GM12872 (cell line): Measurements from ENCODE around the gene LGALS8.

ENCODE experiments used
- TF ChIP-seq, protein P1 (sequence below): IDR thresholded peaks from 3 replicates; pipeline ENCODE4 v1.5.1; 2011; ENCODE audit warnings: low read depth, mild to moderate bottlenecking, low read length, moderate library complexity; ENCODE audit not compliant: insufficient read depth

Gene LGALS8

DNA sequence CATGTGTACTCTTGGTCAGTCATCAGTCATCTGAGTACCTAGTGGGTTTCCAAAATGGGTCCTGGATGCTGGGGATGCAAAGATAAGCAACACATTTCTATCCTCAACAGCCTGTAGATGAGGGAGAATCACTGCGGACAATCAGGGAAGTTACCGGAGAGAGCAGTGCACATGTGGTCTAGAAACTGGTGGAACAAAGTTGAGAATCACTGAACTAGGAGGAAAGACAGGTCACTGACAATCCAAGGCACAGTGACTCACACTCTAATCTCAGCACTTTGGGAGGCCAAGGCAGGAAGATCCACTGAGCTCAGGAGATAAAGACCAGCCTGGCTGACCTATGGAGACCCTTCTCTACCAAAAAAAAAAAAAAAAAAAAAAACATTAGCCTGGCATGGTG lies 31.4 kb upstream of the LGALS8 start:
- TF ChIP-seq, protein P1, sequence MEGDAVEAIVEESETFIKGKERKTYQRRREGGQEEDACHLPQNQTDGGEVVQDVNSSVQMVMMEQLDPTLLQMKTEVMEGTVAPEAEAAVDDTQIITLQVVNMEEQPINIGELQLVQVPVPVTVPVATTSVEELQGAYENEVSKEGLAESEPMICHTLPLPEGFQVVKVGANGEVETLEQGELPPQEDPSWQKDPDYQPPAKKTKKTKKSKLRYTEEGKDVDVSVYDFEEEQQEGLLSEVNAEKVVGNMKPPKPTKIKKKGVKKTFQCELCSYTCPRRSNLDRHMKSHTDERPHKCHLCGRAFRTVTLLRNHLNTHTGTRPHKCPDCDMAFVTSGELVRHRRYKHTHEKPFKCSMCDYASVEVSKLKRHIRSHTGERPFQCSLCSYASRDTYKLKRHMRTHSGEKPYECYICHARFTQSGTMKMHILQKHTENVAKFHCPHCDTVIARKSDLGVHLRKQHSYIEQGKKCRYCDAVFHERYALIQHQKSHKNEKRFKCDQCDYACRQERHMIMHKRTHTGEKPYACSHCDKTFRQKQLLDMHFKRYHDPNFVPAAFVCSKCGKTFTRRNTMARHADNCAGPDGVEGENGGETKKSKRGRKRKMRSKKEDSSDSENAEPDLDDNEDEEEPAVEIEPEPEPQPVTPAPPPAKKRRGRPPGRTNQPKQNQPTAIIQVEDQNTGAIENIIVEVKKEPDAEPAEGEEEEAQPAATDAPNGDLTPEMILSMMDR: no peak

DNA sequence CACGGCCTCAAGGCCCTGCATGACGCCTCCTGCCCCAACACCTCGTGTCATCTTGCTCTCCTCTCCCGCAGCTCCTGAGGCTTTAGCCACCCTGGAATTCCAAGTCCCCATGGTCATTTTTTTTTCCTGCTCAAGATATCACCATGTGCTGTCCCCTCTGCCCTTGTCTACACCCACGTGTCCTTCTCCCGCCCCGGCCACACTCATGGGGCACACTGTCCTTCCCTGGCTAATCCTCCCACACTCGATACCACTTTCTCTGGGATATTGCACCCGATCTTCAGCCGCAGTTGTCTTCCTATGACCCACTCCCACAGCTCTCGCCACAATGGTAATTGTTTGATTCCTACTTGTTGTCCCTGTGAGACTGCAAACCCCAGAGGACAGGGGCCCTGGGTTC lies 29.7 kb upstream of the LGALS8 start:
- TF ChIP-seq, protein P1: no peak

DNA sequence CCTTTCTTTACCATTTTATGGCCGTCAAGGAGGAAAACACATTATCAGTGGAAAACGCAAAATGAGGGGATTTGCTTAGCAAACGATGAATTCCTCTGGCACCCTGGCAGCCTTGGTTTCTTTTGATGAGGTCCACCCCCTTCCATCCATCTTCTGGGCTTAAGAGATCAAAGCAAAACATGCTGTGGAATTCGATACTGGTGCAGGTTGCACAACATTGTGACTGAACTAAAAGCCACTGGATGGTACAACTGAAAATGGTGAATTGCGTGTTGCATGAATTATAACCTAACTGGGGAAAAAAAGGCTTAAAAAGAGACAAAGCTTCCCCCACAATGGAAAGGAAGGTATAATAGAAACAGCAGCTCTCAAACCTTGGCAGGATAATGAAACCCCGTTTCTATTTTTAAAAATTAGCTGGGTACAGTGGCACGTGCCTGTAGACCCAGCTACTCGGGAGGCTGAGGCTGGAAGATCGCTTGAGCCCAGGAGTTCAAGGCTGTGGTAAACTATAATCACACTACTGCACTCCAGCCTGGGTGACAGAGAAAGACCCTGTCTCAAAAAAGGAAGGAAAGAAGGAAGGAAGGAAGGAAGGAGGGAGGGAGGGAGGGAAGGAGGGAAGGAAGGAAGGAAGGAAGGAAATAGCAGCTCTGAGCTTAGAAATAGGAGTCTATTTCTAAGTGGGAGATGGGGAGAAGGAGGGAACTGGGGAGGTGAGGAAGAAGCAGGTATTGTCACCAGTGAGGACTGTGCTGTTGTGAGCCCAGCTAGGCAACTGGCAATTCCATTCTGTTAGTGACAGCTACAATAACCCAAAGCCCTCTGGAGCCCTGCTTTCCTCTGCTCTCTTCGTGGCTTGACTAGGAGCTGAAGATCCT lies 29.0 kb upstream of the LGALS8 start:
- TF ChIP-seq, protein P1: no peak

DNA sequence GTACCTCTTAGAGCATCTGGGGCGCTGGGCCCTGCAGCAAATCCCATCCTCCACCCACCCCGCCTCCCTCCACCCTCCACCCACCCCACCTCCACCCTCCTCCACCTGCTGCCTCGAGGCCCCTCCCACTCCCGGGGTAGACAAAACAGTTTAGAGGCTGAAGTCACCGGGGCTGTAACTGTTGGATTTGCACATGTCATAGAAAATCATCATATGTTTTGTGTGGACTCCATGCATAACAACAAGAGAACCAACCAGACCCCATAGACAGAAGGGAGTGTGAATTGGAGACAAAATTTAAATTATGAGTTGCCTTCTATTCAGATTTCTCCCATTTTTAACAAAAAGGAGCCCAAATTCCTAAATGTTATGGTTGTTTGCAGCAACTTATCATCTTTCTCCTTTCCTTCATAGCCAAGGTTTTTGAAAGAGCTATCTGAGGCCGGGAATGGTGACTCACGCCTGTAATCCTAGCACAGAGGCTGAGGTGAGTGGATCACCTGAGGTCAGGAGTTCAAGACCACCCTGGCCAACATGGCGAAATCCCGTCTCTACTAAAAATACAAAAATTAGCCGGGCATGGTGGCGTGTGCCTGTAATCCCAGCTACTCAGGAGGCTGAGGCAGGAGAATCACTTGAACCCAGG lies 28.2 kb upstream of the LGALS8 start:
- TF ChIP-seq, protein P1: no peak

DNA sequence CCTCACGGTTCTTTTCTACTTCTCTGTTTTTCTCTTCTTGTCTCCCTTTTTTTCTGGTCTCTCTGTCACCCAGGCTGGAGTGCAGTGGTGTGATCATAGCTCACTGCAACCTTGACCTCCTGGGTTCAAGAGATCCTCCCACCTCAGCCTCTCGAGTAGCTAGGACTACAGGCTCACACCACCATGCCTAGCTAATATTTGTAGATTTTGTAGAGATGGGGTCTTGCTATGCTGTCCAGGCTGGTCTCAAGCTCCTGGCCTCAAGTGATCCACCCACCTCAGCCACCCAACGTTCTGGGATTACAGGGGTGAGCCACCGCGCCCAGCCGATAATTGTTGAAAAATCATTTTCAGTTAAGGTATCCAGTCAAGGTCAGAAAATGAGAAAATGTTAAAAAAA lies 25.9 kb upstream of the LGALS8 start:
- TF ChIP-seq, protein P1: no peak

DNA sequence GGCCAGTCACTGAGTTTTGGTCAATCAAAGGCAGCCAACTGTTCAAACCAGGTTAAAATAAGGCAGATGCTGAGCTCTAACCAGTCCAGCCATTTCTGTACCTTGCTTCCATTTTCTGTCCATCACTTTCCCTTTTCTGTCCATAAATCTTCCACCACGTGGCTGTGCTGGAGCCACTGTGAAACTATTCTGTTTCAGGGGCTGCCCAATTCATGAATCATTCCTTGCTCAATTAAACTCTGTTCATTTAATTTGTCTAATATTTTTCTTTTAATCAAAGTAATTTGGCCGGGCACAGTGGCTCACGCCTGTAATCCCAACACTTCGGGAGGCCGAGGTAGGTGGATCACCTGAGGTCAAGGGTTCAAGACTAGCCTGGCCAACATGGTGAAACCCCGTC lies 22.7 kb upstream of the LGALS8 start:
- TF ChIP-seq, protein P1: no peak

DNA sequence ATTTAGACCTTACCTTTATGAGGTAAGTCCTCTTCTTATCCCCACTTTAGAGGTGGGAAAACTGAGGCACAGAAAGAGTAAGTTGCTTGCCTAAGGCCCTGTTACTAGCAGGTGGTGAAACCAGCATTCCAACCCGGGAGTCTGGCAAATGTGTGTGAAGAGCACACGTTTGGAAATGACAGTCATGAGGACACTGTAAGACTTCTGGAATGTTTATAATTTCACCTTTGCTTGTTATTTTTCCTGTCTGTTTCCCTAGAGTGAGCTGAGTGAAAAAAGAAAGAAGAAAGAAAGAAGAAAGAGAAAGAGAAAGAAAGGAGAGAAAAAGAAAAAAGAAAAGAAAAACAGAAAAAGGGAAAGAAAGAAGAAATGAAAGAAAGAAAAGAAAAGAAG lies 21.2 kb upstream of the LGALS8 start:
- TF ChIP-seq, protein P1: no peak
